RCC 7860 (cell line): ENCODE measurements around the gene SCN4A.
"Not testable (repeated sequence)": the region's sequence is repeated elsewhere in the genome, so short reads cannot be mapped to it uniquely, and the experiment has no call there.

Experiments used
- DNase-seq: peaks from one replicate; pipeline ENCODE4 v3.0.0-alpha.2; 2015; ENCODE audit warnings: low spot score
- FAIRE-seq: peaks from 2 replicates; lab custom pipeline; 2012; peaks lifted over from hg19 to GRCh38; lab: Jason Lieb, UNC

SCN4A gene

GRCh38 chr17:63918789-63919305 lies 53.9 kb downstream of the SCN4A start, which contains the start of gene GH1:
GH1 (minus strand) TSS chr17:63918839; CDS start chr17:63918776, 63 bp downstream.
- not testable (repeated sequence) for DNase-seq, FAIRE-seq

GRCh38 chr17:63918305-63918704 lies 54.4 kb downstream of the SCN4A start:
- no peak for DNase-seq
- no peak for FAIRE-seq

- FAIRE-seq, result no peak
- DNase-seq, result no peak
Measured at GRCh38 chr17:63917646-63918045, 55.1 kb downstream of the SCN4A start.

GRCh38 chr17:63917206-63917605 lies 55.5 kb downstream of the SCN4A start:
- FAIRE-seq, DNase-seq: not testable (repeated sequence)

GRCh38 chr17:63916566-63917185 lies 56.0 kb downstream of the SCN4A start:
- FAIRE-seq, result no peak
- DNase-seq, result no peak

- not testable (repeated sequence) for DNase-seq, FAIRE-seq
Measured at GRCh38 chr17:63915753-63916152, 57.0 kb downstream of the SCN4A start.

- no peak for DNase-seq
- FAIRE-seq, result no peak
Measured at GRCh38 chr17:63914471-63914870, 58.2 kb downstream of the SCN4A start.

- FAIRE-seq (no peak), DNase-seq (peak; percentile 22)
Measured at GRCh38 chr17:63911657-63912100, 61.0 kb downstream of the SCN4A start.

- no peak for FAIRE-seq
- DNase-seq, result no peak
Measured at GRCh38 chr17:63911041-63911635, 61.6 kb downstream of the SCN4A start, which contains the start of gene CSHL1. CSHL1 (minus strand) TSS chr17:63911258; CDS start chr17:63911196, 62 bp downstream.

- DNase-seq (no peak), FAIRE-seq (no peak)
Measured at GRCh38 chr17:63910096-63910495, 62.6 kb downstream of the SCN4A start.

- not testable (repeated sequence) for FAIRE-seq, DNase-seq
Measured at GRCh38 chr17:63909586-63909985, 63.1 kb downstream of the SCN4A start.

GRCh38 chr17:63907161-63907778 lies 65.4 kb downstream of the SCN4A start:
- FAIRE-seq, DNase-seq: not testable (repeated sequence)

- not testable (repeated sequence) for FAIRE-seq, DNase-seq
Measured at GRCh38 chr17:63904796-63905195, 67.9 kb downstream of the SCN4A start.

- FAIRE-seq, result peak; percentile 60
Measured at GRCh38 chr17:63903787-63904201, 68.9 kb downstream of the SCN4A start.

GRCh38 chr17:63901971-63902370 lies 70.7 kb downstream of the SCN4A start:
- not testable (repeated sequence) for FAIRE-seq, DNase-seq

More at GRCh38 chr17:63903787-63904201, 68.9 kb downstream of the SCN4A start:
- DNase-seq, result not testable (repeated sequence)

GRCh38 chr17:63898899-63899798 lies 73.6 kb downstream of the SCN4A start:
- not testable (repeated sequence) for FAIRE-seq, DNase-seq

GRCh38 chr17:63896524-63897354 lies 76.0 kb downstream of the SCN4A start, which contains the start of gene CSH1:
CSH1 (minus strand) TSS chr17:63896574; CDS start chr17:63896511, 63 bp downstream.
- not testable (repeated sequence) for DNase-seq, FAIRE-seq

- DNase-seq, FAIRE-seq: not testable (repeated sequence)
Measured at GRCh38 chr17:63894821-63895220, 77.9 kb downstream of the SCN4A start.

GRCh38 chr17:63894021-63894420 lies 78.7 kb downstream of the SCN4A start:
- not testable (repeated sequence) for DNase-seq

More at GRCh38 chr17:63894021-63894420, 78.7 kb downstream of the SCN4A start:
- FAIRE-seq, result not testable (repeated sequence)
